ENCODE data around the gene LMO1. TPM values are rescaled to one million over a fixed set of nuclear protein-coding genes. Genes with fewer than 3 reads are reported as not detected.

LMO1 gene
- total and polyA plus RNA-seq, 2 experiments from 2014 or later: 0.33 TPM; not detected in 1

DNA sequence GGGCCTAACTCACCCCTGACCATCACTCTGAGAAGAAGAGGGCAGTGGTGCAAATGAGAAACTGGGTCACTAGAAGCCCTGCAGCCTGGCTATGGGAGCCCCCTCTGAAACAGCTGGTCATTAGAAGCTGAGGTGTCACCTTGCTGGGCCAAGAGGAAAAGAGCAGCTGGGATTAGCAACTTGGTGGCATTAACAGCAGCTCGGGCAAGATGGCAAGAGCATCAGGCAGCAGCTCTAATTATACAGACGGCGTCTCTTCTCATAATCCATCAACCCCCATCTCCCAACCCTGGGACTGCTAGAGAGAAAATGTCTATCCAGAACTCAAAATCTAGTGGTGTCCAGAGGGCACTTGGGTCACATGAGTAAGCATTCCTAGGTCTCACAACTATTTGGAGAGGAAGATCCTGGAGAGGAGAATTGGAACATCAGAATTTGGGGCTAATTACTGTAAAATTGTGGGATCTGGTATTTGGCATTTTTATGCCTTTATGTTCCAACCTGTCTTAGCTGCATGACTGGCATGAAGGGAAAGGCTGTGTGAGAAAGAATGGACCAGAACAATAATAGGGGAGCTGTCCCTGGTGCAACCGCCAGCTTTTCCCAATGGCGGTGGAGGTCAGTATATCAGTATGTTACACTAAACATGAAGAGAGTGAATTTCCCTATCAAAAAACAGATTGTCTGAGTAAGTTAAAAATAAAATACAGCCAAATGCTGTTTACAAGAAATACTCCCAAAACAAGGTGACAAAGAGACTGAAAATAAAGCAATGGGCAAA, 7.6 kb upstream of the LMO1 start:
- Histone ChIP-seq H3K27ac (no peak overlapping the region), H4K20me1 (ENCODE audit: insufficient read depth, poor library complexity, severe bottlenecking) (no peaks in the 10 kb centered on the region), H3K27me3 (peaks cover 67% of the 10 kb centered on the region), H3K4me3 (no peak overlapping the region), H3K4me1 (ENCODE audit: insufficient read depth) (no peaks in the 10 kb centered on the region), H3K4me2 (no peak overlapping the region), H3K9me2 (replicated peaks; ENCODE audit: insufficient read depth) (no peaks in the 10 kb centered on the region), H2AFZ (no peak overlapping the region), H3K79me2 (no peaks in the 10 kb centered on the region), H3K36me3 (replicated peaks; ENCODE audit: insufficient read depth, low read depth) (no peaks in the 10 kb centered on the region), H3K9me3 (ENCODE audit: low read depth) (no peaks in the 10 kb centered on the region)
- DNase-seq (ENCODE audit: low spot score): no peak
- TF ChIP-seq EZH2 (IDR thresholded peaks at IDR 0.05; ENCODE audit: borderline replicate concordance) (no peak), EZH2phosphoT487 (IDR thresholded peaks at IDR 0.05; ENCODE audit: low read depth, severe bottlenecking, unreplicated experiment) (no peak)
- TF ChIP-seq, protein P1, sequence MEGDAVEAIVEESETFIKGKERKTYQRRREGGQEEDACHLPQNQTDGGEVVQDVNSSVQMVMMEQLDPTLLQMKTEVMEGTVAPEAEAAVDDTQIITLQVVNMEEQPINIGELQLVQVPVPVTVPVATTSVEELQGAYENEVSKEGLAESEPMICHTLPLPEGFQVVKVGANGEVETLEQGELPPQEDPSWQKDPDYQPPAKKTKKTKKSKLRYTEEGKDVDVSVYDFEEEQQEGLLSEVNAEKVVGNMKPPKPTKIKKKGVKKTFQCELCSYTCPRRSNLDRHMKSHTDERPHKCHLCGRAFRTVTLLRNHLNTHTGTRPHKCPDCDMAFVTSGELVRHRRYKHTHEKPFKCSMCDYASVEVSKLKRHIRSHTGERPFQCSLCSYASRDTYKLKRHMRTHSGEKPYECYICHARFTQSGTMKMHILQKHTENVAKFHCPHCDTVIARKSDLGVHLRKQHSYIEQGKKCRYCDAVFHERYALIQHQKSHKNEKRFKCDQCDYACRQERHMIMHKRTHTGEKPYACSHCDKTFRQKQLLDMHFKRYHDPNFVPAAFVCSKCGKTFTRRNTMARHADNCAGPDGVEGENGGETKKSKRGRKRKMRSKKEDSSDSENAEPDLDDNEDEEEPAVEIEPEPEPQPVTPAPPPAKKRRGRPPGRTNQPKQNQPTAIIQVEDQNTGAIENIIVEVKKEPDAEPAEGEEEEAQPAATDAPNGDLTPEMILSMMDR (IDR thresholded peaks at IDR 0.05; ENCODE audit: poor library complexity): no peak
- 88% methylated on average over 5 of the region's 5 CpGs for WGBS (ENCODE audit: low lambda C conversion rate, missing lambda C conversion rate)

DNA sequence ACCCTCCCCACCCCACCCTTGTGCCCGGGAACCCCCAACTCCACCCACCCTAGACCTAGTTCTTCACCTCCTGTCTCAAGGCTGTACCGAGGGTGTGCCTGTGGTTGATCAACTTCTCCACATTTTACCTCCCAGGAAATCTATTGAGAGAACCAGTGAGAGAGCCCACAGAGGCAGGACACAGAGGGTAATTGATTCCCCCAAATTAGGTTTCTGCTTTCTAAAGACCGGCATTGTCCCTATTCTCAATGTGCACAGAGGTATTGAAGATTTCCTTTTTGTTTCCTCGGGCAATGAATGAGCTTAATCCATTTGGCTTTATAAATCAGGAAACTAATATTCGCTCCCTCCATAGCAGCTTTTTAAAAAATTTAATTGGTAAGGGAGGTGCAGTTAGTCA, 6.0 kb upstream of the LMO1 start:
- no peak overlapping the region for H3K27ac ChIP-seq
- no peak for TF ChIP-seq EZH2 (IDR thresholded peaks at IDR 0.05; ENCODE audit: borderline replicate concordance)
- no peak for DNase-seq (ENCODE audit: low spot score)
- no peaks in the 10 kb centered on the region for H3K4me1 ChIP-seq (ENCODE audit: insufficient read depth)
- no peaks in the 10 kb centered on the region for H3K9me2 ChIP-seq (replicated peaks; ENCODE audit: insufficient read depth)
- H3K4me2 ChIP-seq: no peak overlapping the region
- no peaks in the 10 kb centered on the region for H3K79me2 ChIP-seq
- H4K20me1 ChIP-seq (ENCODE audit: insufficient read depth, poor library complexity, severe bottlenecking): no peaks in the 10 kb centered on the region
- H2AFZ ChIP-seq: no peak overlapping the region
- H3K9me3 ChIP-seq (ENCODE audit: low read depth): no peaks in the 10 kb centered on the region
- no peak overlapping the region for H3K4me3 ChIP-seq
- H3K27me3 ChIP-seq: peaks cover 79% of the 10 kb centered on the region
- no peaks in the 10 kb centered on the region for H3K36me3 ChIP-seq (replicated peaks; ENCODE audit: insufficient read depth, low read depth)
- WGBS (ENCODE audit: low lambda C conversion rate, missing lambda C conversion rate): 83% methylated on average over 4 of the region's 5 CpGs

GRCh38 chr11:8268530-8269400, 5.1 kb upstream of the LMO1 start:
- H3K27ac ChIP-seq: no peak overlapping the region

More at GRCh38 chr11:8268530-8269400, 5.1 kb upstream of the LMO1 start:
- Histone ChIP-seq H3K36me3 (replicated peaks; ENCODE audit: insufficient read depth, low read depth) (no peaks in the 10 kb centered on the region), H3K9me3 (ENCODE audit: low read depth) (no peaks in the 10 kb centered on the region), H3K4me1 (ENCODE audit: insufficient read depth) (no peaks in the 10 kb centered on the region), H3K4me2 (peak overlapping the region; percentile 97), H4K20me1 (ENCODE audit: insufficient read depth, poor library complexity, severe bottlenecking) (no peaks in the 10 kb centered on the region), H3K79me2 (no peaks in the 10 kb centered on the region), H3K9me2 (replicated peaks; ENCODE audit: insufficient read depth) (no peaks in the 10 kb centered on the region), H2AFZ (peak overlapping the region; percentile 66), H3K4me3 (peak overlapping the region; percentile 39), H3K27me3 (peaks cover 86% of the 10 kb centered on the region)
- peak; percentile 83 for TF ChIP-seq EZH2 (IDR thresholded peaks at IDR 0.05; ENCODE audit: borderline replicate concordance)
- peak; percentile 72 for TF ChIP-seq EZH2phosphoT487 (IDR thresholded peaks at IDR 0.05; ENCODE audit: low read depth, severe bottlenecking, unreplicated experiment)
- TF ChIP-seq, protein P1 (IDR thresholded peaks at IDR 0.05; ENCODE audit: poor library complexity): no peak
- 28% methylated on average over 33 of the region's 65 CpGs for WGBS (ENCODE audit: low lambda C conversion rate, missing lambda C conversion rate)
- DNase-seq (ENCODE audit: low spot score): peak; percentile 48
